HUDEP-2 (cell line): ENCODE data around the gene EMC1.
"Not testable (repeated sequence)": the region's sequence is repeated elsewhere in the genome, so short reads cannot be mapped to it uniquely, and the experiment has no call there.

ENCODE experiments used
- DNase-seq, 76 experiments: peaks; one replicate each; lab custom pipeline; 2025; ENCODE audit not compliant: unreplicated experiment in 76 of 76; lab: John Stamatoyannopoulos, UW

The EMC1 gene

DNA sequence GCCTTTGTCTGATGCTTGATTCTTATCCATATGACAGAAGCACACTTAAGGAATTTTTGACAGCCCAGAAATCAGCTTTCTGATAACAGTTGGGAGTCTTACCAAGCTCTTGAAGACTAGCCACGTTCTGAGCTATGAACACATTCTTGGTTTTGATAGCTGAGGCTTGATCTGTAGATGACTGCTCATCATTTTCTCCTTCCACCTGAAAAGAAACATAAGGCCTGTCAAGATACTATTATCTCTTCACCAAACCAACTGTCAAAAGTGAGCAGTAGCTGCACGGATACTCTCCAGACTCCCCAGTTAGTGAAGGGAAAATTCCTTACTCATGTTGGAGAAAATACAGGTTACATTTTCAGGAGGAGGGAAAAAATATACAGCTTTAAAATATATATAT, 53.5 kb downstream of the EMC1 start:
- peak in 24 of 76 experiments; percentile 11 to 73 (median 29) for DNase-seq

DNA sequence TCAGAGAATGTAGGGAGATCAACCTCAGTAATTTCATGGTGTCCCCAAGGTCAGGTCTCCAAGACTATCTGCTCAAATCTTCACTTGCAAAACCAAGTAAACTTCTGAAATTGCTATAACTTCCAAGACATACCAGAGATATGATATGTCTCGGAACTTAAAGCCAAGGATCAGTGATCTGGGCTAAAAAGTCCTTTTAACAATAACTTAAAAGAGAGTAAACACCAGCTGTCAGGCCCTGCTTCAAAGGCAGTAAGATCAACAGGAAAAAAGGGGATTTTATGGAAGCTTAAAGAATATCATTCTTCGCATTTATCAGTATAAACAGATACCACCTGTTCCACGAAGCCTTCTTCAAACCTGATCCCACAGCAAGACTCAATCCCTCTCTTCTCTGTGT, 55.0 kb downstream of the EMC1 start:
- no peak for DNase-seq

DNA sequence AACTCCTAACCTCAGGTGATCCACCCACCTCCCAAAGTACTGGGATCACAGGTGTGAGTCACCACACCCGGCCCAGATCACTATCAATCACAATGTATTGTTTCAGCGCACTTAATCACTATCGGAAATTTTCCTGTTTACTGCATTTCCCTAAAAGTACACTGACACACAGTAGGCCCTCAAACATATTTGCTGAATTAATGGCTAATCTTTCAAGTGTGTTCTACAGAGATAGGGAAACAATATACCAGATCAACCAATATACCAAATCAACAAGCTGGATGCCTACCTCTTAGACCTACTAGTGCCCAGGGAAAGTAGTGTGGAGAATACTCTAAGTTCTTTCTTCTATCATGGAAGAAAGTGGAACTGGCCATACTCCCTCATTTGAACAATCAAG, 58.3 kb downstream of the EMC1 start:
- no peak for DNase-seq

DNA sequence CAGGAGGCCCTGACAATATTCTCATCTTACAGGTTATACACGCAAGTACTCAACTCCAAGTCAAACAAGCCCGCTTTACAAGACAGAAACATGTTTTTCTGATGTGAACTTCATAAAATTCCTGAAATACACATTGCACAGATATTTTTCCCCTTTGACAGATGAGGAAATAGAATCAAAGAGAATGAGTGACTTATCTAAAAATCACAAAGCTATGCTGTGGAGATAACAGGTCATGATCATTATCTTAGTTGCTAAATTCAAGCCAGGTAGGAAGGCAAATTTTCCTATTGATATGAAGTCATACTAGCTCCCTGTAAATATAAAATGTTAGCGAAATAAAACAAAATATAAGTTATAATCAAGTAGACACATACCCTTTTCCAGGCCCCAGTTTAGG, 59.5 kb downstream of the EMC1 start:
- DNase-seq: no peak

DNA sequence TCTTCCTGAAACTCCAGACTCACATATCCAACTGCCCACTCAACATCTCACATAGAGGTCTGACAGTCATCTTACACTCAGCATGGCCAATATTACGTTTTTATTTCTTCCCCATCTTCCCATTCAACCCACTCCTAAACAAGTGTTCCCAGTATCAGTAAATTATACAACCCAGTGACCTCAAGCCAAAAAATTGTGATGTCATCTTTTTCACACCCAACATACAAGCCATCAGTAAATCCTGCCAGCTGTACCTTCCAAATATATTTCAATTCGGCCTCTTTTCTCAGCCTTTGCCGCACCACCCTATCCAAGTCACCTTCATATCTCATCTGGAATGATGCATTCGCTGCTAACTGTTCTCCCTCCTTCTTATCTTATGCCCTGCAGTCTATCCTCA, 60.9 kb downstream of the EMC1 start:
- no peak for DNase-seq

DNA sequence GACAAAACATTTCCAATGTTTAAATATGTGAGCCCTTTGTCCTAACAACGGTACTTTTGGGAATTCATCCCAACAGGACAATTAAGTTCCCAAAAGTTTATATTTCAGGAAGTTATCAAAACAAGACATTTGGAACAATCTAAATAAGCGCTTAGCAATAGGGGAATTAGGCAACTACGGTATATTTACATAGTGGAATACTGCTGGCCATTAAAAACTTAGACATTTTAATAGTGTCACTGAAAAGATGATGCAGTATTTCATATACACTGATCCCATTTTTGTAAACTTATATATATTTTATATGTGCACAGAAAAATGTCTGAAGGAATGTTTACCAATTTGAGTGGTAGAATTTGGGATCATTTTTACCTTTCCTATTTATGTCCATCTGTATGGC, 62.1 kb downstream of the EMC1 start:
- no peak for DNase-seq

DNA sequence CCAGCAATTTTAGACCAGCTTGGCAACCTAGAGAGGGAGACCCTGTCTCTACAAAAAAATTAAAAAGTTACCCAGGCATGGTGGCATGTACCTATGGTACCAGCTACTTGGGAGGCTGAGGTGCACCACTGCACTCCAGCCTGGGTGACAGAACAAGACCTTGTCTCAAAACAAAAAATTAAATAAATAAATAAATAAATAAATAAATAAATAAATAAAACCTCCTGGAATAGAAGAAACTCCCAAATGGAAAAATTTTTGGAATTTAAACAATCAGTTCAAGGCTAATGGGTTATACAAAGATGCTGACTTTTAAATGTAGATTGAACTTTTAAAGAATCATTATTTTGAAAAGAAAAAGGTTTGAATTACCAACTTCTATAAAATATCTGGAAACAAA, 63.5 kb downstream of the EMC1 start:
- DNase-seq: no peak

DNA sequence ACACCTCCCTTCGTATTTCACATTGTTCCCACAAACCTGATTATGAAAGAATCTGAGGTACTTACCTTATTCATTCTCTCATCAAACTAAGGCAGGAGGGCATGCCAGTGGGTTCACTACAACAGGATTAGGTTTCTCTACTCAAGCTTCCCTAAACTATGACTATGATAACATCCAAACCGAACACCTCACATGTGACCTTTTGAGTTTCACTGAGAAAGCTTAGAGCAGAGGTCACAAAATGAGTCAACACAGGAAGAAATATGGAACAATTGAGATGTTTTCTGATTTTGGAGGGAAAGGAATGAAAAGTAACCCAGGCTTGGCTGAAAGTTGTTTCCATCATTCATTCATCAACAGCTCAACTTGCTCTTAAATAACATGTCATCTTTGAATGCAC, 65.3 kb downstream of the EMC1 start:
- DNase-seq: no peak

DNA sequence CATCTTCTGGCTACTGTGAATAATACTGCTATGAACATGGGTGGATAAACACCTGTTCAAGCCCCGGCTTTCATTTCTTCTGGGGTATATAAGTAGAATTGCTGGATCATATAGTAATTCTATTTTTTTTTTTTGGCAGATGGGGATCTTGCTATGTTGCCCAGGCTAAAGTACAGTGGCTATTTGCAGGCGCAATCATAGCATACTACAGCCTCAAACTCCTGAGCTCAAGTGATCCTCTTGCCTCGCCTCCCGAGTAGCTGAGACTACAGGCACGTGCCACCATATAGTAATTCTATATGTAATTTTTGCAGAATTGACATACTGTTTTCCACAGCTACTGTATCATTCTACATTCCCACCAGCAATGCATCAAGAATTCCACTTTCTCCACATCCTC, 69.1 kb downstream of the EMC1 start:
- no peak for DNase-seq

DNA sequence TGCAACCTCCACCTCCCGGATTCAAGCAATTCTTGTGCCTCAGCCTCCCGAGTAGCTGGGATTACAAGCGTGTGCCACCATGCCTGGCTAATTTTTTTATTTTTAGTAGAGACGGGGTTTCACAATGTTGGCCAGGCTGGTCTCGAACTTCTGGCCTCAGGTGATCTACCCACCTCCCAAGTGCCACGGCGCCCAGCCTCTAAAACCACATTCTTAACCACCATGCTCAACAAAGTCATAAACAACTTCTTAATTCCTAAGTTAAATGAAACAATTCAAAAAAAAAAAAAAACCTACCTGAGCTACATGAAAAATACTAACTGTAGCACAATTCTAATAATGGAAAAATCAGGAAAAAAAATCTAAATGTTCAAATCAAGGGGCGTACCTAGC, 71.1 kb downstream of the EMC1 start:
- not testable (repeated sequence) for DNase-seq

DNA sequence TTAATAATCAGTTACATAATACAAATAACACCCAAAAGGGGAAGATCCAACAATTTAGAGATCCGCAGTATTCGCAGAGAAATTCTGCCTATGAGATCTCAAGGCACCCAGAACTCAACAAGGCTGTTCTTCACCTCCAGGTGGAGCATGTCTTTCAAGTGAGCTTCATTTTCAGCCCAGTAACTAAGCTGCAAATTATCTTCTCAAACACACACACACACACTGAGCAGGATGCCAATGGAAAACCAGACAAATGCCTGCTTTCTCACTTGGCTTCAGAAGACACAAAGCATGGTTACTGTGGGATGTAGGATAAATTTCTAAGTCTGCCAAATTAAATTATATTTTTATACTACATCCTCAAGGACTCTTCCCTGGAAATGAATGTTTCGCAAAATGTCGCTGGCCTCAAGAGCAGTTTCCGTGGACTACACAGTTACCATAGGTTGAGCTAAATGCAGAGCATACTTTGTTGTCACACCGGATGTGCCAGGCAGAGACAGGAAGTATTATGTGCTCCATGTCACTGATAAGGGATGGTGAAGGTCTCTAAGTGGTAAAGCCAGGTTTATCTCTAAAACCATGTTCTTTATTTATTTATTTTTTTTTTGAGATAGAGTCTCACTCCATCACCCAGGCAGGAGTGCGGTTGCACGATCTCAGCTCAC, 71.6 kb downstream of the EMC1 start:
- DNase-seq: peak in 59 of 76 experiments; percentile 2 to 76 (median 31)

DNA sequence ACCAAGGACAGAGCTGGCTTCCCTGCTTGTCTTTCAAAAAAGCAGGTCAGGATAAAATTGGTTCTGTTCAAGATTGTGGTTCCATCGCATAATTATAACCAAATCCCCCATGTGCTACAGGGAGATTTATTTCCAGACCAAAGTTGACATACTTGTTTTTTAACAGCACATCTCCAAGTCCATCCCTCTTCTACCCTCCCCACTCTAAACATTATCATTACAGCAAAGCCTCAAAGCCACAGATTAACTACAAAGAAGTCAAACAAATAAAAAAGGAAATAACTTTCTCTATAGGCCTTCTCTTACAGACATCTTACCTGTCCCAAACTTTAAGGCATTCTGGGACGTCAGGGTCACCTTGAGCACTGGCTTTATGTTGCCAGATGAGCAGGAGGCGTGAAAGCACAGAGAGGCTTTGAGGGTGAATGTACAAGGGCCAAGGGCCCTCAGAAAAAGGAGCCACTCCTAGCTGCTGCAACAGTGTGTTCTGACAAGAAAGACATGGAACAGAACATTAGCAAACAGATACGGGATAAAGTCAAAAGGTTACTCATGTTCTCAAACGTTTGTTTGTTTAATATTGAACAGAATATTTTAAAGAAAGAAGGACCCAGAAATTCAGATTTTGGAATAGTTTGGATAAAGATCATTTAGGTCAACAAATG, 72.5 kb downstream of the EMC1 start:
- no peak for DNase-seq

DNA sequence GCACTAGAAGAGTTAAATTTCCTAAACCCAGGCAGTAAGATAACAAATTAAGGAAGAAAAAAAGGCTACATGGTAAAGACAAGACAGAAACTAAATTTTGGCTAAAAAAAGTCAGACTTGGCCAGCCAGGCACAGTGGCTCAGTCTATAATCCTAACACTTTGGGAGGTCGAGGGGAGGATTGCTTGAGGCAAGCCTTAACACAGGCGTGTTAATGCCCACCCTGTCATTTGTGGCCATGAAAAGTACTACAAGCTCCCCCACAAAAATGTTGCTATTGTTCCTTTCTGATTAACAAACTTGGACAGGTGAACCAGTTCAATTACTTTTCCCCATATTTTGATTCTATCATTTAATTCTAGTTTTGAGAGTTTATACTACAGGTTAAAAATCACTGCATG, 73.5 kb downstream of the EMC1 start:
- no peak for DNase-seq

DNA sequence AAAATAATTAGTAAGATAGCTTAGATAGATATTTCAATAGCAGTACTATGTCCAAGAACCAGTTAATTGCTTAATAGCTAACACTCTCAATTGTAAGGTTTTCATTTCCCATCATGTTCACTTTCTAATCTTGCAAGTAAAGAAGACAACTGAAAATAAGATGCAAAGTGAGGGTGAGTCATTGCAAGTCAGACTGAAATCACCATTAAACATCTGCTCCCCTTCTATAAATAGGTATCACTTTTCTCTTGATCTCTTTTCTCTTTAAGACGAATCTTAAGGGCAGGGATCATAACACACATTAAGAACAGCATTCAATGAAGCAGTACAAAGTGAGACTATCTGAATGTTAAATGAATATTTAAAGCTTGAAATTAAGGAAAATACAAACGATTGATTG, 81.7 kb downstream of the EMC1 start:
- no peak for DNase-seq

DNA sequence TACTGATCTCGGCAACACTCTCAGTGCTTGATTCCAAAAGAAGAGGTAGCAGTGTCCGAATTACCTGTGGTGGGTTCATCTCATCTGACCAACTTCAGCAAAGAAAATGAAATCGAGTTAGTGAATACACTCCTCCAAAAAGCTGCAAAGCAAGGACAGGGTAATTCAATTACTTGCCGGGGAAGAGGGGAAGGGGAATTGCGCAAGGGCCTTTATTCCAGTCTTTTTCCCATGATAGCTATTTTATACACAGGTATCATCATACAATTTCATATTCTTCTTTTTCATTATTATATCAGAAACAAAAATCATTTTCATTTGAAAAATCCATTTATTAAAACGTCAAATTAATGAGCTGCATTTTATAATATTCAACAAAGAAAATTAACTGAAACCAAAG, 84.2 kb downstream of the EMC1 start:
- no peak for DNase-seq

DNA sequence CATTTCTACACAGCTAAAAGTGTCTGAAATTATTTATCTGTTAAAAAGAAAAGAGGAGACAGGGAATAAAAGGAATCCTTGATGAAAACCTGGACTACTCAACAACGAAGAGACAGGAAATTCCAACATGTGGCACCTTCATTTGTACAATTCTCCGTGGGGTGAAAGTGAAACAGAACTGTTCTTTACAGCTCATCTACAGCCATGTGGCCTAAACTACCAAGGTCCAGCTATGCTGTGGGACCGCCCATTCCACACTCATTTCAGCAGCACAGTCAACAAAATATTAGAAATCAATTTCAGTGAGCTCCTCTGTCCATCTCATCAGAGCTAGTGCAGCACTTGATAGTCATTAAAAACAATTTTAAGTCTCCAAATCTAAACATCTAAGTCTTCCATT, 85.3 kb downstream of the EMC1 start:
- DNase-seq: no peak
